Adrenal gland (tissue), 5 donors: Measurements from ENCODE around the gene HIVEP3.

Experiments used
- CTCF ChIP-seq, 6 experiments: fragments of 450-650 bp in 4 of 6; fragments of 200-600 bp in 2 of 6; sonication (generic) in 1 of 6; IDR thresholded peaks; 1 replicate in 5 of 6; 2 replicates in 1 of 6; pipeline versions ENCODE4 v1.5.1 to v1.8.0; 2016 to 2021; ENCODE audit warnings: antibody characterized with exemption in 6 of 6, mild to moderate bottlenecking in 2 of 6, moderate library complexity in 1 of 6
- POLR2A ChIP-seq, 2 donors: fragments of 450-650 bp; IDR thresholded peaks; one replicate each; pipeline ENCODE4 v1.6.1; 2017; ENCODE audit warnings: antibody characterized with exemption in 2 of 2, mild to moderate bottlenecking in 2 of 2, moderate library complexity in 1 of 2
- donor health status: DM: no; HTN: no; CAD: no.

GRCh38 chr1:41613689-41614574 lies 304.8 kb downstream of the HIVEP3 start:
- TF ChIP-seq CTCF (IDR thresholded peaks at IDR 0.05) (no peak), POLR2A (IDR thresholded peaks at IDR 0.05) (no peak)
